Lower leg skin (tissue), 4 donors: Measurements from ENCODE around the gene PDE3A. TPM values are rescaled to one million over a fixed set of nuclear protein-coding genes. Genes with fewer than 3 reads are reported as not detected.

Source experiments
- DNase-seq, 2 donors: peaks; one replicate each; pipeline ENCODE4 v3.0.0-alpha.2; 2019; ENCODE audit warnings: low spot score in 2 of 2
- H3K4me3 ChIP-seq: fragments of 200-600 bp; sonication (generic); 2 replicates; pipeline ENCODE4 v1.5.1; 2017; ENCODE audit warnings: mild to moderate bottlenecking, low read depth; ENCODE audit not compliant: poor library complexity, severe bottlenecking
- POLR2A ChIP-seq, 2 donors: fragments of 450-650 bp; IDR thresholded peaks; one replicate each; pipeline ENCODE4 v1.6.1; 2016 to 2017; ENCODE audit warnings: antibody characterized with exemption in 2 of 2, mild to moderate bottlenecking in 1 of 2, moderate library complexity in 1 of 2
- WGBS, 2 donors: methylation state at CpG; one replicate each; pipeline ENCODE4 v1.1.5; 2018; 5-methylcytosine and 5-hydroxymethylcytosine counted together
- intact Hi-C: fragments of 100-400 bp; cut with DNase I; formaldehyde crosslinking; loops from one replicate; pipeline ENCODE4 v1.15.0; 2023; ENCODE audit warnings: low total_unique reads
- total RNA-seq, 4 donors: library from RNA; depleted of rRNA; stranded (reverse); fragments of >200 nt; gene quantifications; one replicate each; pipeline ENCODE4 v1.1.0, GENCODE V29; 2016
- TF ChIP-seq, protein P1 (sequence below), 3 donors: fragments of 450-650 bp; IDR thresholded peaks; one replicate each; pipeline ENCODE4 v1.5.1; 2016; ENCODE audit warnings: antibody characterized with exemption in 3 of 3, mild to moderate bottlenecking in 3 of 3, moderate library complexity in 2 of 3

PDE3A gene
- total RNA-seq, 4 donors from 2014 or later: 1.5 to 3.2 (median 2.7) TPM

DNA sequence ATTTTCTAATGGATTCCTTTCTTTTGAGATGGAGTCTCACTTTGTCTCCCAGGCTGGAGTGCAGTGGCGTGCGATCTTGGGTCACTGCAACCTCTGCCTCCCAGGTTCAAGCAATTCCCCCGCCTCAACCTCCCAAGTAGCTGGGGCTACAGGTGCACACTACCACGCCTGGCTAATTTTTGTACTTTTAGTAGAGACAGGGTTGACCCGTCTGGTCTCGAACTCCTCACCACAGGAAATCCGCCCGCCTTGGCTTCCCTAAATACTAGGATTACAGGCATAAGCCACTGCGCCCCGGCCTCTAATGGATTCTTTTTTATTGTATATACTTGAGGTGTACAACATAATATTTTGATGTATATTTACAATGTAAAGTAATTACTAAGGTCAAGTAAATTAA is 186.7 kb downstream of the PDE3A start:
- intact Hi-C loops: no loop called here
- WGBS, 2 donors: 95 to 98% methylated on average over 10 of the region's 10 CpGs
- TF ChIP-seq, protein P1, sequence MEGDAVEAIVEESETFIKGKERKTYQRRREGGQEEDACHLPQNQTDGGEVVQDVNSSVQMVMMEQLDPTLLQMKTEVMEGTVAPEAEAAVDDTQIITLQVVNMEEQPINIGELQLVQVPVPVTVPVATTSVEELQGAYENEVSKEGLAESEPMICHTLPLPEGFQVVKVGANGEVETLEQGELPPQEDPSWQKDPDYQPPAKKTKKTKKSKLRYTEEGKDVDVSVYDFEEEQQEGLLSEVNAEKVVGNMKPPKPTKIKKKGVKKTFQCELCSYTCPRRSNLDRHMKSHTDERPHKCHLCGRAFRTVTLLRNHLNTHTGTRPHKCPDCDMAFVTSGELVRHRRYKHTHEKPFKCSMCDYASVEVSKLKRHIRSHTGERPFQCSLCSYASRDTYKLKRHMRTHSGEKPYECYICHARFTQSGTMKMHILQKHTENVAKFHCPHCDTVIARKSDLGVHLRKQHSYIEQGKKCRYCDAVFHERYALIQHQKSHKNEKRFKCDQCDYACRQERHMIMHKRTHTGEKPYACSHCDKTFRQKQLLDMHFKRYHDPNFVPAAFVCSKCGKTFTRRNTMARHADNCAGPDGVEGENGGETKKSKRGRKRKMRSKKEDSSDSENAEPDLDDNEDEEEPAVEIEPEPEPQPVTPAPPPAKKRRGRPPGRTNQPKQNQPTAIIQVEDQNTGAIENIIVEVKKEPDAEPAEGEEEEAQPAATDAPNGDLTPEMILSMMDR (IDR thresholded peaks at IDR 0.05): no peak
- no peak for TF ChIP-seq POLR2A (IDR thresholded peaks at IDR 0.05)
- H3K4me3 ChIP-seq: no peak overlapping the region
- DNase-seq: no peak

DNA sequence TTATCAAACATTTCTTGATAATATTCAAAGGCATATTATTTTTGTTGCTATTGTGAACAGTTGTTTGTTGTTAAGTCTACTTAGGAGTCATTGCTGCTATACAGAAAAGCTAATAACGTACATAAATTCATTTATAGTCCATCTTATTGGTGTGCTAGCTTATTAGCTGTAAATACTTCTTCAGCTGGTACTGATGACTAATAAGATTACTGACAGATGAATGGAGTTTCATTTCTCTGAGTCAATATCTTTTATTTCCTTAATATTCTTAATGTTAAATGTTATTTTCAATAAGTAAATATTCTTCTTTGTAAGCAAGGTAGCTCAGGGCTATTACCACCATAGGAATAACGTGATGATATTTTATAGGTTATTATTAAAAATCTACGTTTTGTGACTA is 187.4 kb downstream of the PDE3A start:
- intact Hi-C loops: no loop called here
- 82 to 87% methylated on average over 3 of the region's 3 CpGs for WGBS, 2 donors
- no peak for DNase-seq
- no peak for TF ChIP-seq POLR2A (IDR thresholded peaks at IDR 0.05)
- TF ChIP-seq, protein P1 (IDR thresholded peaks at IDR 0.05): no peak
- no peak overlapping the region for H3K4me3 ChIP-seq

DNA sequence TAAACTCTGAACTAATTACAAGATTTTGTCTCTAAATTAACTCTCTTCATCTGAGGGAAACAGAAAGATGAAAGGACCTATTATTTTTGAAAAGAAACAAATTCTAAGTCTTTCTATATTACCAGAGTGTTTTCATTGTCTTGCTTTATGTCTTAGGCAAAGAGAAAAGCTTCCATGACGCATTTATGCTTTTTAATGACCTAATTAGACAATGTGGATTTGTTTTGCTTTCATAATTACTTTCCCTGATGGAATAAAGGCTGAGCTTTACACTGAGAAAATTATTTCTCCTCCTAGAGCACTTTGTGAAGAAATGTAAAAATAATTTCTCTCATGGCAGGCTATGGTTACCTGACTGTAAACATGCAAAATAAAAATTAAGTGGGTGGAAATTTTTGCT is 188.8 kb downstream of the PDE3A start:
- no peak overlapping the region for H3K4me3 ChIP-seq
- DNase-seq: no peak
- intact Hi-C loops: no loop called here
- WGBS, 2 donors: 57% methylated on average over 1 of the region's 1 CpG
- TF ChIP-seq POLR2A (IDR thresholded peaks at IDR 0.05): no peak
- TF ChIP-seq, protein P1 (IDR thresholded peaks at IDR 0.05): no peak

DNA sequence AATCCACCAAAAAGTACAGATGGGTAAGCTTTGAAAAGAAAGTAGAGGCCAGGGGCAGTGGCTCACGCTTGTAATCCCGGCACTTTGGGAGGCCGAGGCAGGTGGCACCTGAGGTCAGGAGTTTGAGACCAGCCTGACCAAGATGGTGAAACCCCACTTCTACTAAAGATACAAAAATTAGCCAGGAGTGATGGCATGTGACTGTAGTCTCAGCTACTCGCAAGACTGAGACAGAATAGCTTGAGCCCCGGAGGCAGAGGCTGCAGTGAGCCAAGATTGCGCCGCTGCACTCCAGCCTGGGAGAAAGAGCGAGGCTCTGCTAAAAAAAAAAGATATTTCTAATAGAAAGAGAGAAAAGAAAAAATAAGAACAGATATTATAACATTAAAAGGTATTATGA is 192.6 kb downstream of the PDE3A start:
- no peak for DNase-seq
- intact Hi-C loops: no loop called here
- H3K4me3 ChIP-seq: no peak overlapping the region
- TF ChIP-seq, protein P1 (IDR thresholded peaks at IDR 0.05): no peak
- TF ChIP-seq POLR2A (IDR thresholded peaks at IDR 0.05): no peak
- WGBS, 2 donors: 67 to 75% methylated on average over 8 of the region's 8 CpGs

DNA sequence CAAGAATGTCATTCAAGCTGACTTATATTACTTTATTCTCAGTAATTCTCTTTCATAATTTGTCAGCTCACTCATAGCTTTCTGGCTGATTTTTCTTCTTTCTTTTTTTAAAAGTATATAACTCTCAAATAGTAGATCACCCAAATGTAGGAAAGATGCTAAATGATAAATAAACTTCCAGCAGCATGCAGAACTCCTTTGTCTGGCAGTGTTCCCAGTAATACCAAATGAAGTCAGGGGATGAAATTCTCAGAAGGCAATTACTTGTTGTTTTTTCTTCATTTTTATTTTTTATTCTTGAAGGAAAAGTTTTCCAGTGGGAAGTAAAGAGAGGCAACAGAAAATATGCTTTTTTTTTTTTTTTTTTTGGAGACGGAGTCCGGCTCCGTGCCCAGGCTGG is 193.5 kb downstream of the PDE3A start:
- intact Hi-C loops: no loop called here
- WGBS, 2 donors: 80 to 91% methylated on average over 3 of the region's 3 CpGs
- DNase-seq: no peak

DNA sequence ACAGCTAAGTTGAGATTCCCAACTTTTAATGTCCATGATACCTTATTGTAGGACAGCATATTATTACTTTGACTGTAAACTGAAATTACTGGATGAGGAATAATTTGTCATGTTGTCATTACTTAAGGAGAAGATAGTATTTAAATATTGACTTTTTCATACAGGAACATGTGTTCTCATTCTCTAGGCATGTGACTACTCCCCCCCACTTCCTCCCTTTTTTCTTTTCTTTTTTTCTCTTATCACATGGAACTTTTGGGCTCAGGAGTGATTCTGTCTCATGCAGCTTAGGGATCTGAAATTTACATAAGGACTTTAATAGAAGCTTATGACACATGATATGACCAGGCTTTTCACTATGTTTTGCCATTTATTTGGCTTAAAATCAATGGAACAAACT is 199.1 kb downstream of the PDE3A start:
- H3K4me3 ChIP-seq: no peak overlapping the region
- TF ChIP-seq POLR2A (IDR thresholded peaks at IDR 0.05): no peak
- TF ChIP-seq, protein P1 (IDR thresholded peaks at IDR 0.05): no peak
- intact Hi-C loops: no loop called here
- DNase-seq: no peak

More for the DNA sequence above, 193.5 kb downstream of the PDE3A start:
- no peak overlapping the region for H3K4me3 ChIP-seq
- TF ChIP-seq POLR2A (IDR thresholded peaks at IDR 0.05): no peak
- TF ChIP-seq, protein P1 (IDR thresholded peaks at IDR 0.05): no peak
